Right forelimb (tissue), 1 donor: ENCODE results near the gene GOLT1A.
A peak's percentile ranks its signal among the peaks of the same experiment; 100 is the strongest.

ENCODE experiments used
- DNase-seq: peaks from one replicate; pipeline ENCODE4 v3.0.0-alpha.2; 2018

GOLT1A gene

DNA sequence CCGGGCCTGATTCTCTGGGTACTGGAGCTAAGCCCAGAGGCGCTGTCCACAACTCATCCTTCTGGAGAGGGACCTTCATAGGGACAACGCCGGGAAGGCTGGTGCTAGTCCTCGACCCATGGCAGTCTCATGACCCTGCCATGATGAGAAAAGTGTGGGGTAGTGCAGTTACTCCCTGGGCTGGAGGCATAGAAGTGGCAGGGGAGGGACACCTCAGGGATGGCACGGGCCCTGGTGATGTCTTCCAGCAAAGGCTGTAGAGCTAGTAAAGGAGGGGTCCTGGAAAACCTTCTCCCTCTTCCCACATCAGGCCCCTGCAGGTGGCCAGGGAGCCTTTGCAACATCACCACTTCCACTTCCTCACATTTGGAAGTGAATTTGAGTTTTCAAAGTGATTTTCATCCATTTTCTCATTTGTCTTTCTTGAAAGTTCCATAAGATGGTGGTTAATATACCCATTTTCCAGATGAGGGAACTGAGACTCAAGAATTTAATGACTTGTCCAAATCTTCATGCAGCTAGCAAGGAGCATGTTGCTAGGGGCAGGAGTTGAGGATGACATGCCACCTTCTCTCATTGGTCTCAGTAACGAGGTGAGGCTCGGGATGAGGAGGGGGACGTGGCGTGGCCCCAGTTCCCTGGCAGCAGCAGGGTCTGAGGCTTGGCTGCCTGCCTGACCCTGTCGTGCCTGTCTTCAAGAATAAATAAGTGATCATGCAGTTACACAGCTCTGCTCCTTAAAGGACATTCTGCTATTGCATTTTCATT lies 3.3 kb upstream of the GOLT1A start:
- no peak for DNase-seq

DNA sequence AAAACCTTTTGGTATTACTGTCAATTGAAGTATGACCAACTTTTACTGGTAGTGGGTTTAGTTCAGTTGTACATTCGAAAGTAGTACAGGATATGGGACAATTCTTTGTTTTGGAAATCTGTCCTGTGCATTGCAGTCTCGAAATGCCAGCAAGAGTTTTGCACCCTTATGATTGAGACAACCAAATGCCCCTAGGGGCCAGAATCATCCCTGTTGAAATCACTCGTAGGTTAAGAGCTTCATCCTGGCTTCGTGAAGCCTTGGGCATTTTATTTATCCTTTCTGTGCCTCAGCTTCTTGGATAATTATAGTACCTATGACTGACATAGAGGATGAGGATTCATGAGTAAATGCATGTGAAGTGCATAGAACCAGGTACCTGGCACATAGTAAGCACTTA lies 2.4 kb upstream of the GOLT1A start:
- no peak for DNase-seq

DNA sequence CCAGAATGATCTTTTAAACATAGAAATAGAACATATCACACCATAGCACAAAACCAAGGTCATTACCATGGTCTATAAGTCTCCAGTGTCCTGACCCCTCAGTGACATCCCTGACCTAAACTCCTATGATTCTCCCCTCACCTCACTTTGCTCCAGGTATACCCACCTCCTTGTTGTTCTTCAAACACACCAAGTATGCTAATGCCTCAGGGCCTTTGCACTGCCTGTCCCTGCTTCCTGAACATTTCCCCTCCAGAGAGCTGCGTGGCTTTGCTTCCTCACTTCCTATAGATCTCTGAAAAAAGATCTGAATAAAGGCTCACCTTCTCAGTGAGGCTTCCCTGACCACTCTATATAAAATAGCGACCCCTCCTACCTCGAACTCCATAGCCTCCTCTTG lies 1.1 kb downstream of the GOLT1A start:
- no peak for DNase-seq

DNA sequence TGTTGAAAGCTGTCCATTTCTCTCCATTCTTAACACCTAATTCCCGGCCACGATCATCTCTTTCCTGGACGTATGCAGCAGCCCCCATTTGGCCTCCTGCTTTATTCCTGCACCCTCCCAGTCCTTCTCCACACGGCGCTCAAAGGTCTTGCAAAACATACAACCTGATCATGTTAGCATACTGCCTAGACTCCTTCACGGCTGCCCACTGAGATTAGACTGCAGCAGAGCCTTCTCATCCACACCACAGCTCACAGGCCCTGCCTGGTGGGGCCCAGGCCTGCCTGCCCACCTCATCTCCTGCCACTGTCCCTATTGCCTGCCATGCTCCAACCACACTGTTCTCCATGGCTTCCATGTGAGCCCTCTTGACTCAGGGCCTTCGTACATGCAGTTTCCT lies 2.7 kb downstream of the GOLT1A start:
- DNase-seq: no peak

DNA sequence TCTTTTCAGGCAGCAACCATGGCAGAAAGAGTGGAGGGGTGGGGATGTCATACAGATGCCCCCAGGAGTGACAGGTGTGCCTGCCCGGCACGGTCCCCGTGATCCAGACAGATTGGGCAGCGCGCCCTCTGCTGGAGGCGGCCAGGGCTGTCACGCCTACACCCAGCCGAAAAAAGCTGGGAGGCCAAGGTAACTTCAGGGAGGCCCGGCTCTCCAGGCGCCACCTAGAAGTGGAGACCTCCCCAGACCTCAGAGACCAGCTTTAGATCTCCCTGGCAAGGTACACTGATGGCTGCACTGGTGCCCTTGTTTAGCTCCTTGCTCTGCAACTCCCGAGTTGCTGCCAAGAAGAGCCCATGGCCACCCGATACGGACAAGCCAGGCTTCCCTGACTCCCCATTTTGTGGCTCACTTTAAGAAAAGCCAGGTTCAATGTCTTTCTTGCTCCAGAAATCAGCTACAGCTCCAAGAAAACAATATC lies 6.6 kb downstream of the GOLT1A start:
- peak; percentile 72 for DNase-seq

DNA sequence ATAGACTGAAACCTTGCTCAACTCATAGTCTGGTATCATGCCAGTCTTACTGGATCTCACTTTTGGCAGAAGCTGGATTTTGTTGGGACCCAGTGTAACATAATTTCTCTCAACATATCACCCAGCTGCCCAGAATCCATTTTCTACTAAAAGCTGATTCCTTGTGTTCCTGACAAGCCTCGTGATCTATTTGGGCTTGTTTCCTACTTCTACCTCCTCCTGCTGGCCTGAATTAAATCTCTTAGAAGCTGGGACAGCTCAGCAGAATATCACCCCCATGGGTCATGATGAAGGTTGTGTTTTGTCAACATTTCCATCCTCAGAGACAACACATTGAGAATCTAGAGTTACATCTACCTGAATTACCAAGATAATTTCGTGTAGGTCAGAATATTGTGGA lies 7.7 kb downstream of the GOLT1A start:
- DNase-seq: no peak

DNA sequence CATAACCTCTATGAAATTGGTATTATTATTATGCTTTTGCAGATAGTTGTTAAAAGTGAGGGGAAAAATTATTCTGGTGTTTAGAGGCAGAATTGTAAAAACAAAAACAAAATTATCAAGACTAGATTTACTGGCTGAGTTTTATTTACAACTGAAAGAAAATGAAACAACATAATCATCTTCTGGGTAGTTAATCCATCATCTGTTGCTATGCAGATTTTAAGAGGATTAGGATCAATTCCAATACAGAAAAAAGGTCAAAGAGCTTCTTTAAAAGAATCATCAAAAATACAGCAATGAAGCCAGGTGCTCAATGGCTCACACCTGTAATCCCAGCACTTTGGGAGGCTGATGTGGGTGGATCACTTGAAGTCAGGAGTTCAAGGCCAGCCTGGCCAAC lies 8.3 kb downstream of the GOLT1A start:
- DNase-seq: no peak

DNA sequence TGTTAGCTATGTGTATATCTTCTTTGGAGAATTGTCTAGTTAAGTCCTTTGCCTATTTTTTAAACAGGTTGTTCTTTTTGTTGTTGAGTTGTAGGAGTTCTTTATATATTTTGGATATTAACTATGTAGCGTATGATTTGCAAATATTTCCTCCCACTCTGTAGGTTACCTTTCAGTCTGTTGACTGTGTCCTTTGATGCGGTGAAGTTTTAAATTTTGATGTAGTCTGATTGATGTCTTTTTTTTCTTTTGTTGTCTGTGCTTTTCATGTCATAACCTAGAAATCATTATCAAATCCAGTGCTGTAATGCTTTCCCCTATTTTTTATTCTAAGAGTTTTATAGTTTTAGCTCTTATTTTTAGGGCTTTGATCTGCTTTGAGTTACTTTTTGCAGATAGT lies 8.8 kb downstream of the GOLT1A start:
- no peak for DNase-seq

DNA sequence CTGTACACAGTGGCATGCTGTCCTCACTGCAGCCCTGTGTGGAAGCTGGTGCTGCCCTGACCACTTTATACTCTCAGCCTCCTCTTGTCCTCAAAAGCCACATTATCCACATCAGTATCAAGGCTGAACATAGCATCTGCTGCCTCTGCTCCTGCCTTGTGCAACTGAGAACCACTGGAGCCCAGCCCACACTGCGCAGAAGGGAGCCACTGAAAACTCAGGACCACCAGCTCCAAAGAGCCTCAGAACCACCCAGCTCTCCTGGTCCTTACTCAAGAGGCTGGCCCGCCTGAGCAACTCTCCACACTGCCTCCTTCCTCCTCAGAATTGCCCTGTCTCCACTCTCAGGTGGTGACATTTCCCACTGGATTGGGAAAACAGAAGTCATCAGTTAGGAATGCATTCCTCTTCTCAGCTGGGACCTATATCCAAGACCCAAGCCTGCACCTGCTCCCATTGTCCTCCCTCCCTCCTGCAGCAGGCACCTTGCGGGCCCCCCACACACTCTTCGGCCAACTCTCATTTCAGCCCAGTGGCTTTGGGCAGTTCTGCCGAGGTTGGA lies 10.5 kb downstream of the GOLT1A start:
- peak; percentile 24 for DNase-seq

DNA sequence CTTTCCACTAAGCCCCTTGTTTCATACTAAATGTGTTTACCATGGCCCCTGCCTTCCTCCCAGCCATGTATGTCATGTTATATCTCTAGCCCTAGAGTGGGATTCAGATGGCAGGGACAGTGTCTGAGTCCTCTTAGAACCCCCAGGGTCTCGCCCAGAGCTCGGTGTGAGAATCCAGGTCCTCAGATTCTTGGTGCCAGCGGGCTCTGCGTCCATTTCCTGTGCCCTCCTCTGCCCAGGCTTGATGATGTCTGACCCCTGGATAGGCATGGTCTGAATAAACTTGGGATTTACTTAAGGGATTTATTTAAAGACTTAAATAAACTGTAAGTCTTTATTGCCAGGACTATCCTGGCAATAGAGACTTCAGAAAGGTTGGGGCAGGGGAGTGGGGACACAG lies 11.3 kb downstream of the GOLT1A start:
- DNase-seq: peak; percentile 15

DNA sequence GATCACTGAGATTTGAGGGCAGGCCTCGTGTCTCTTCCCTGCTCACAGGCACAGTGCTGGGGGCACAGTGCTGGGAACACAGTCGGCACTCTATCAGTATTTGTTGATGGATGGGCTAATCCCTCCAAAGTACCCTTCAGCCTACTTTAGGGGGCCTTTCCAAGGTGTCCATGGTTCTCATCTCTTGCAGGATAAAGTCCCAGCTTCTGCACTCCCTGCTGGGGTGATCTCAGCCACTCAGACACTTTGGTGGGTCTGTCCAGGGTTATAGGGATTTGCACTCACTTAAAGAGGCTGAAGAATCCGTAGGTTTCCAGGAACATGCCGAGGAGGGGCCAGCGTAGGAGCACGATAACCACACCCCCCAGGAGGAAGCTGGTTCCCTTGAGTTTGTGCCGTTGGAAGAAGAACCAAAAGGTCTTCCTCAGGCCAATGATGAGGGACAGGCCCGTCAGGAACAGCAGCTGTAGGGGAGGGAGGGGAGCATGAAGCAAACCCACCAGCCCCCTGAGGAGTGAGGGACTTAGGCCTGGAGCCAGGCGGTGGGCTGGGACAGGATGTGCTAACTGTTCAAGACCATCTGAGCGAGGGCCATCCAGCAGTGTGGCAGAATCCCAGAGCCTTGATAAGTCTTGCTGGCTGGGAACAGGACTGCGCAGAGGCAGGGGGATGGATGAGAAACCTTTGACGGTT lies 12.3 kb downstream of the GOLT1A start:
- DNase-seq: peak; percentile 37

DNA sequence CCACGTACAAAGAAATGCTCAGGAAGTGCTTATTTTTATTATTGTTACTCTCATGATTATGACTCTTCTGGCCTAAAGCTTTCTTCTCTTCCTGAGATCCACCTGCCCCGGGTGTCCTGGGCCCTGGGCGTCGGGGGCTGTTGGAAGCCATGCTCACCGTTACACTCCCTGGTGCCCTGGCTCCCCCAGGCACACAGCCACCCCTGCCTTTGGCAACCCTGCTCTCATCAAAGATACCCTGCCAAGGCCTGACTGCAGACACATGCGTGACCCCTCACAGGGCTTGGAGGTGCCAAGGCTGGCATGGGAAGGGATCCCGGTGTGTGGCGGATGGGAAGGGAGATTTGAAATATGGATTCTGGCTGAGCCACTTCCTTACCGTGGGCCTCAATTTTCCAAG lies 14.2 kb downstream of the GOLT1A start:
- DNase-seq: peak; percentile 38

DNA sequence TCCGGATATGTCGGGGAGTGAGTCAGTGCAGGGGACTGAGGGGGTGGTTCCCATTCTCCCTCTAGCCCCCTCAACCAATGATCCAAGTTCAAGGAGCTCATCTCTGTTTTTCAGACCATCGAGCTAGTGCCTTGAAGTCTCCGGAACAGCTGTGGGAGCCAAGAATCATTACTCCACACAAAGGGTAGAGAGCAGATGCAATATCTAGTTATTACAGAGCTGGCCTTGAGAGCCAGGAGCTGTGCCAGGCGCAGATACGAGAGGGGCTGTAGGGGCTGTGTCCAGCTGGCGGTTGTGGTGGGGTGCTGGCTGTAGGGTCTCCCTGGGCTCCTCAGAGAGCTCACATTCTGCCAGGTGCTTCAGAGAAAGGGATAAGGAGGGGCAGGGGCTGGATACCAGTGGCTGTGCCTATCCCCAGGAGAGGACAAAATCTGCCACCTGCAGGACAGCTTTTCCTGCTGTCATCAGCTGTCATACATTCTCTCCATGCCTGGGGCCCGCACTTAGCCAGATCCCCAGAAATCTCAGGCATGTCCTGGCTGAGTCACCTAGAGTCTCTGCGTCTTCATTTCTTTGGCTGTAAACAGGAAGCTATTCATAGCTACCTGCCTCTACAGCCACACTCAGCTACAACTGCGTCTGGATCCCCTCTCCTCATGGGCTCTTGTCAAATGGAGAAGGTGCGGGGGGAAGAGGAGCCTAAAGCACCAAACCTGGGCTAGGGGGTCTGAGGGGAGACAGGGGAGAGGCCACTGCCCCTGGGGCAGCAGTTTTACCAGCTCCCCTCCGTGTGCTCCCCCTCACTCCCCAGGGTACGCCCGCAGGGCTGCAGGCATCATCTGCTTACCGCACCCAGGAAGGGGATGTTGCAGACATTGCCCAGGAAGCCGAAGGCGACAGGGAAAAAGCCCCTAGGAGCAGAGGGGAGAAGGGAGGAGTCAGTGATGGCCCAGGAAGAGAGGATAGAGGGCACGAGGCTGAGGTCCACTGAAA lies 15.1 kb downstream of the GOLT1A start:
- DNase-seq: peak; percentile 39

DNA sequence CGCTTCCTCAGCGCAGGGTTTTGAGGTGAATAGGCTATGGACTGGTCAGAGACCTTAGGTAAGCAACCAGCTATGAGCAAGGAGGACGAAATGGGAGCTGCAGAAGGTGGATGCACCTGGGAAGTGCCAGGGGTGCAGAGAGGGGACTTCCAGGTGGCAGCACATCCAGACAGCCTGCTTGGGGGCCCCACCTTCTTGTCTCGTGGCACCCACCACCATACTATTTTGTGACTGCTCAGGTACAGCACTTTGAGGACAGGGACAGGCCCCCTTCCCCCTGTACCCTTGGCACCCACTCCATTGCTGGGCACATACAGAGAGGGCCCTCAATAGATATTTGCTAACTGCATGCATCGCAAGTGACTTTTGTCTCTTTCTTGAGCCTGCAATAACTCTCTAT lies 16.7 kb downstream of the GOLT1A start:
- DNase-seq: peak; percentile 27

DNA sequence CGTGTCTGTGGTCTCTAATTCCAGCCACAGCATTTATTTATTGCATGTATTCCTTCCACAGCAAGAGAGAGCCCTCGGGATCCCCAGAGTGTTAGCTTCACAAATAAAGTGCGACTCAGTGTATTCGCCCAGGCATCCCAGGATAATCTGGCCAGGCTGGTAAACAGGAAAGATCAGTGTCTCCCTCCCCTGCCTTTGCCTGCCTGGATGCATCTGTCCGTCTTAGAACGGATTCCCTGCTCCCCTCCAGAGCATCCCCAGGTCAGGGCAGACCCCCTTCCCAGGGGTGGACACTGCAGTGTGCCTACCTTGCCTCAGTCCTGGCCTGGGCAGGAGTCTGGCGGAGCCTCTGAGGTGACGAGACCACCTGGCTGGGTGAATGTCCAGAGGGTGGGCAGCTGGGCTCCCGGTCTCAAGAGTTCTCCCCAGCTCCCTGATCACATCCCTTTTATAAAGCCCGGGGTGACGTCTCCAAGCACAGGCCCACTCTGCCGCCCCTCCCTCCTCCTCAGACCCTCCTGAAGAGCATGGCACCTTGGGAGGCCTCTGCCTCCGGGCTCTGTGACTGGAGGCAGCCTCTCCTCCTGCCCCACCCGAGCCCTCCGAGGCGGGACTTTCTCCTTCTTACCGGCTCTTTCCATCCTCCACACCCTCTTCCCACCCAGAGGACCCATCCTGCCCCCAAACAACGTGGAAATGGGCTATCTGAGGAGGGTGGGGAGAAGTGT lies 17.6 kb downstream of the GOLT1A start, which contains the start of gene KISS1:
KISS1 (minus strand) TSS at position 424 of the 728 bp plus-strand sequence. CDS start 3,615 bp downstream, outside the sequence.
- peak; percentile 33 for DNase-seq

DNA sequence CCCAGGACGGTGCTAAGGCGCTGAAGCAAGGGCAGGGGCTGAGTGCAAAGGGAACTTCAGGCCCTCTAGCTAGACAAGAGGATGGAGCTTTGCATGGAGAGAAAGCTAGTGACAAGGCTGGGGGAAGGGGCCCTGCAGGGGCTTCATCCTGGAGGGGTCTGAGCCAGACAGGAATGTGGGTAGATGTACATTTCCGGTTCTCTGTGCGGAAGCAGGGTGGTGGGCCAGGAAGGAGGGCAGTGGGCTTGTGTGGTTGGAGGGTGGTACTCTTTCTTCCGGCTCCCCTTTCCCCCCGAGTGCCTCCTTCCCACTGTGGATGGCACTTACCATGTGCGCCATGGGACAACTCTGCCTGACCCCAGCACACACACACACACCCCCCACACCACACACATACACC lies 19.0 kb downstream of the GOLT1A start:
- peak; percentile 21 for DNase-seq

DNA sequence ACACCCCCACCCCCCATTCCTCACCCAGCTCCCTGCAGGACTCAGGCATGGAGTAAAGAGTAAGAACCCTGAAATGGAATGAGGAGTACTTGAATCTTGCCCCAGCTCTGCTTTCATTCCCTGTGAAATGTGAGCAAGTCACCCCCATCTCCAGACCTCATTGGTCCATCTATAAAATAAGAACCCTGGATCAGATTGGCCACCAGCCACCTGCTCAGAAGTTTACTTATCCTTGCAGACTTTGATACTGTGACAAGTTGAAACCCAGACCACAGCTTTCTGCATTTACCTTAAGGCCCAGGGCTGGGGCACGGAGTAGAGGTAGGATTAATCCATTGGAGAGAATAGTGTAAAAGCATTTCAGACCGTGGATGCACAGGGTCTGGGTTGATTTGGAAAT lies 19.7 kb downstream of the GOLT1A start:
- DNase-seq: peak; percentile 28

DNA sequence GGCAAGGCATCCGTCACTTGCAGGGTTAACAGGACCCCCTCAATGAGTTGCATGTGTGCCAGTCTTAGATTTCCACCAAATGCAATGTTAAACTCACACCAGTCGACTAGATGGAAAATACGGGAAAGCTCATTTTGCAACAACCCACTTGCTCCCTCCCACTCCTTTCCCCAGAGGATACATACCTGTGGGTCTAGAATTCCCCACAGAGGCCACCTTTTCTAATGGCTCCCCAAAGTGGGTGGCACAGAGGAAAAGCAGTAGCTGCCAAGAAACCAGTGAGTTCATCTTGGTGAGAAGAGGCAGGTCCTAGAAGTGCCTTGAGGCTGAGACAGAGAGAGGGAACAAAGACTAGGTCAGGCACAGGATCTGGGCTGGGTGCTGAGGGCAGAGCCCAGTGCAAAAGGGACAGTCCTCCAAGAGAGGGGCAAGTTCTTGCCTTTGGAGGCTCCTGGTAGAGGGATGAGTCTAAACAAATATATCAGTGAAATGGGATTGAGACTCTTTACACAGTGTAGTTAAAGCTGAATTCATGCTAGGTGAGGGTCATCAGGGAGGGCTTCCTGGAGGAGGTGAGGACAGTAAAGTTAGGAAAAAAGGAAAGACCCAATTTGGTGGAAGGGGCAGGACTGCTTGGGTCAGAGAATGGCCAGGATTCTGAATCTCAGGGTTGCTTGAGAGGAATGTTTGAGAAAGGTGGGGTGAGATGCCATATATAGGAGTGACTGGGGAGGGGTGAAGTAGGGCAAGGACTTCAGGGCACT lies 21.0 kb downstream of the GOLT1A start:
- no peak for DNase-seq

DNA sequence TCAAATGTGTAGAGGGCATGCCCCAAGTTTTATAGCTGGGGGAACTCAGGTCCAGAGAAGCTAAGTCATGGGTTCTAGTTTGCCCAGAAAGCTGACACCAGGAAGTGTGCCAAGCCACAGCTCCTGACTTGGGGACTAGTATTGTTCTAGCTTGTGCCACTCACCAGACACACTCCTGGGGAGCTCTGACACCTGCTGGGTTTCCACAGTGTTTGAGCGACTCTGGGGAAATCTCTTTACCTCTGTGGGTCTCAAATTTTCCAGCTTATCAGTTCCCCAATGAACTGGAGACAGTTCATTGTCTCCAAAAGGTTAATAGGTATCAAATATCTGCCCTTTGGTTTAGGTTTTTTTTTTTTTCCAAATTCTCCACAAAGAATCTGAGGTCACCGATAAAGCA lies 21.7 kb downstream of the GOLT1A start:
- DNase-seq: no peak

DNA sequence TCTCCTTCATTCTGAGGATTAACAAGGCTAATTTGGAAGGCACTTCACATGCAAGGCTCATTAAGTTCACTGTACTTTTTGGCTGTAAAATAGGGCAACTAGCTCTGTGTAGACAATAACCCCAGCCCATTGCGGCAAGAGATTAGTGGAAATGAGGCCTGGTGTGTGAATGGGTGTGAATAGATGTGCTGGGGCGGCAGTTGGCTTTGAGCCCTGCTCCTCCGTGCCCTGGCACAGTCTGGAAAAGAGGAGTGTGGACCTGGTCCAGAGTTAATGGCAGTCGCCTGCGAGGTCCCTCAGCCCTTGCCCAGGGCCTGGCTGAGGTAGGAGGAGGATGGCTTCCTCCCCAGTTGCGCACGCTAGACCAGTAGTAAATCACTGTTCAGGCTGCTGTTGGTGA lies 22.3 kb downstream of the GOLT1A start:
- no peak for DNase-seq
